Activated CD8-positive, alpha-beta memory T cell treated with anti-CD3 and anti-CD28 coated beads, Interleukin-2, amount 10 ng/mL, durations not matched to agents 7 days and 5 days (primary cell): ENCODE data around the gene KCNMB2. TPM values are rescaled to one million over a fixed set of nuclear protein-coding genes. Genes with fewer than 3 reads are reported as not detected.

Experiments used
- ATAC-seq: fragments of 150-1000 bp; cut with Tn5 transposase; one replicate; pipeline ENCODE4 v1.10.0; 2021; ENCODE audit warnings: moderate library complexity
- CTCF ChIA-PET: fragments of 350-600 bp; sonication (Branson Sonifier 250); formaldehyde crosslinking; loops from one replicate; lab custom pipeline; 2021; ENCODE audit warnings: antibody characterized with exemption; lab: Charles Lee
- DNase-seq: peaks from one replicate; pipeline ENCODE4 v3.0.0-alpha.2; 2020
- H3K27ac Mint-ChIP-seq: one replicate; pipeline ENCODE4 v1.8.0; 2021; ENCODE audit warnings: mild to moderate bottlenecking, mixed read lengths
- H3K27me3 Mint-ChIP-seq: one replicate; pipeline ENCODE4 v1.8.0; 2021; ENCODE audit warnings: mixed read lengths
- H3K36me3 Mint-ChIP-seq: one replicate; pipeline ENCODE4 v1.8.0; 2021; ENCODE audit warnings: mild to moderate bottlenecking, mixed read lengths
- H3K4me1 Mint-ChIP-seq: one replicate; pipeline ENCODE4 v1.8.0; 2021; ENCODE audit warnings: mixed read lengths
- H3K4me3 Mint-ChIP-seq: one replicate; pipeline ENCODE4 v1.8.0; 2021; ENCODE audit warnings: mild to moderate bottlenecking, moderate library complexity, mixed read lengths
- H3K9me3 Mint-ChIP-seq: one replicate; pipeline ENCODE4 v1.8.0; 2022; ENCODE audit warnings: low read depth, mixed read lengths
- total RNA-seq, 2 experiments: library from RNA; stranded (reverse); gene quantifications; one replicate each; pipeline ENCODE4 v1.2.3, GENCODE V29; 2021

Gene KCNMB2
- total RNA-seq, 2 experiments from 2014 or later, result not detected

DNA sequence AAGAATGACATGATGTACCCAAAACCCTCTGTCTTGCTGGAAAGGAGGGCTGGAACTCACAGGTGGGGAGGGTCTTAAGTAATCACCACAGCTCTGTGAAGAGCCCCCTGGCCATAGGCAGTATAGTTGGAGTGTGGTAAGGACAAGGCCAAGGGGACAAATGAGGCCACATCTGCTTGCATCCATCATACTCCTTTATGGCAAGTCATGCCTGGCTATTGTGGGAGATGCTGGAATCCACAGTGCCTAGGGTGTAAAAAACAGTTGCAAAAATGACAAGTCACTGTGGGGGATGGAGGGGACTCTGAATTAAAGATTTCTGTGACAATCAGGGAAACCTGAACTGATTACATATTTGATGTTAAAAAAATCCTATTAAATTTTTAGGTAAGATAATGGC, 258.5 kb downstream of the KCNMB2 start:
- ATAC-seq, result no peak
- no peak overlapping the region for H3K27ac Mint-ChIP-seq

DNA sequence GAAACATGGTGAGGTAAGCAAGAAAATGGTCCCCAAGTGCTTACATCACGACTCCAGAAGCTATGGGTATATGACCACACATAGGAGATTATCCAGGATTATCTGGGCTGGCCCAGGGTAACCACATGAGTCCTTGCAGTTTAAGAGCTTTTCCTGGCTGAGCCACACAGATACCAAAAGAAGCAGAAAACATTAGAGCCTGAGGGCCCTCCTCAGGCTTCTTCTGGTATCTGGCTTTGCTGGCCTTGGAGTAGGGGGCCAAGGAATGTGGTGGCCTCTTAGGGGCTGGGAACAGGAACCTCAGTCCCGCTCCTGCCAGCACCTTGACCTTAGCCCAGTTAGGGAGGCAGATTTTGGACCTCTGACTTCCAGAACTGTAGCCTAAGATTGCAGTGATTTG, 259.1 kb downstream of the KCNMB2 start:
- no peaks in the 10 kb centered on the region for H3K36me3 Mint-ChIP-seq
- H3K27me3 Mint-ChIP-seq, result no peaks in the 10 kb centered on the region
- no peaks in the 10 kb centered on the region for H3K9me3 Mint-ChIP-seq
- H3K27ac Mint-ChIP-seq, result no peak overlapping the region
- no peak overlapping the region for H3K4me3 Mint-ChIP-seq
- DNase-seq, result no peak
- no peak for ATAC-seq
- CTCF ChIA-PET, result no interaction called here
- no peaks in the 10 kb centered on the region for H3K4me1 Mint-ChIP-seq

More for the DNA sequence above, 258.5 kb downstream of the KCNMB2 start:
- Mint-ChIP-seq H3K27me3 (no peaks in the 10 kb centered on the region), H3K4me1 (no peaks in the 10 kb centered on the region), H3K4me3 (no peak overlapping the region), H3K36me3 (no peaks in the 10 kb centered on the region), H3K9me3 (no peaks in the 10 kb centered on the region)
- DNase-seq, result no peak
- CTCF ChIA-PET, result no interaction called here

DNA sequence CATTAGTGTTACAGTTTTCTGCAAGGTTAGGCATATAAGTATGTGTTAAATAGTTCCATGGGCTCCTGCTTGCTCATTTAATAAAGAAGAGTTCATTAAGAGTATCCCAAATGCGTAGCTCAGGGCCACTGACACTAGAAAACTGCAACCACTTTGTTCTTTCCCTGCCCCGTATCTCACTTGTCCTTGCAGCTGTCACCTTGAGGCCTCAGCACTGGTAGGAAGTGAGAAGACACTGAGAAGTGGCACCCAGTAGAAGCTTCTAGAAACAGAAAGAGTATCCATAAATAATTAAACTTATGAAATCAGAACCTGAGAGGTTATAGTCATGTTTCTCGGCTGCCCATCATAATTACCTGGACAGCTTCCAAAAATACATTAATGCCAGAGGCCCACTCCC, 266.0 kb downstream of the KCNMB2 start:
- no peak overlapping the region for H3K27ac Mint-ChIP-seq
- no peaks in the 10 kb centered on the region for H3K9me3 Mint-ChIP-seq
- no peak overlapping the region for H3K4me3 Mint-ChIP-seq
- H3K4me1 Mint-ChIP-seq, result no peaks in the 10 kb centered on the region
- no peaks in the 10 kb centered on the region for H3K36me3 Mint-ChIP-seq
- CTCF ChIA-PET, result no interaction called here
- ATAC-seq (no peak), DNase-seq (no peak)
- no peaks in the 10 kb centered on the region for H3K27me3 Mint-ChIP-seq

DNA sequence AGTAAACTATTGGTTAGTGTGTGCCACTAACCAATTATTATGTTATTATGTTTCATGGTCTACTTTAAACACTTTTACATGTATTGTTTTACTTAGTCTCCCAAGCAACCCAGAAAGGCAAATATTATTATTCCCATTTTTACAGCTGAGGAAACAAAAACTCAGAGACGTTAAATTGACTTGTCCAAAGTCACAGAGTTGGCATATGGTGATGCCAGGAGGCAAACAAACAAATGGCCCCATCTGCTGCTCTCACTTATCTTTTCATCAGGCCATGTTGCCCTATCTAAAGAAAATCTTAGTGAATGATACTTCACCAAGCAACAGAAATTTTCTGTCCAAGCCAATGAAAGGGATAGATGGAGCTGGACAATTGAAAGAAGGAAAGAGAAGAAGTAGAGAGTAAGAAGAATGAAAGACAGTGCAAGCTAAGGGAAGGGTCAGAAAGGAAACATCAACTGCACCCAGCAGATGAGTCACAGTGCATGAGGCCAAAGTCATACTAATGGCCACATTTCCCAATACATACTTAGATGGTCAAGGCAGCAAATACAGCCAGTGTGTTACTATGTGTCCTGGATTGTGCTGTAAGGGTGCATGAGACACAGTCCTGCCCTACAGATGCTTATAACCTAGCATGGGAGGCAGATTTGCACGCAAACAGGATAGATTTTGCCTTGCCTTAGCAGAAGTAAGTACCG, 266.9 kb downstream of the KCNMB2 start:
- H3K27ac Mint-ChIP-seq, result no peak overlapping the region
- H3K27me3 Mint-ChIP-seq, result no peaks in the 10 kb centered on the region

DNA sequence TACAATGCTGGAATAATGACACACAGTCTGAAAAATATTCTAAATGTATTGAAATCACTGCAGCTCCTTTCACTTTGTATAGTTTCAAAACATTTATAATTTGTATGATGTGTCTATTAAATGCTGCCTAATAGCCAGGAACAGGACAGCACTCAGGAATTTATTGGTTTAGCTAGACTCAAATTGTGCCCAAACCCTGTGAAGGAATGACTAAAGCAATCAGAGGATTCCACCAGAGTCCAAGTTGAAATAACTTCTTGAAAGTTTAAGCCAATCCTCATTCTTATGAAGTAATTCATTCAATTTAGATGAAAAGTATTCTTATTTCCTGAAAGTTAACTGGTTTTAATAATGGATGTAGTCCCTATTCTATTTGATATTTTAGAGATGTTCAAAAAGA, 268.4 kb downstream of the KCNMB2 start:
- no peaks in the 10 kb centered on the region for H3K9me3 Mint-ChIP-seq

More for the DNA sequence above, 266.9 kb downstream of the KCNMB2 start:
- no peak for DNase-seq
- ATAC-seq, result no peak
- Mint-ChIP-seq H3K4me1 (no peaks in the 10 kb centered on the region), H3K4me3 (no peak overlapping the region), H3K9me3 (no peaks in the 10 kb centered on the region), H3K36me3 (no peaks in the 10 kb centered on the region)
- CTCF ChIA-PET, result no interaction called here

DNA sequence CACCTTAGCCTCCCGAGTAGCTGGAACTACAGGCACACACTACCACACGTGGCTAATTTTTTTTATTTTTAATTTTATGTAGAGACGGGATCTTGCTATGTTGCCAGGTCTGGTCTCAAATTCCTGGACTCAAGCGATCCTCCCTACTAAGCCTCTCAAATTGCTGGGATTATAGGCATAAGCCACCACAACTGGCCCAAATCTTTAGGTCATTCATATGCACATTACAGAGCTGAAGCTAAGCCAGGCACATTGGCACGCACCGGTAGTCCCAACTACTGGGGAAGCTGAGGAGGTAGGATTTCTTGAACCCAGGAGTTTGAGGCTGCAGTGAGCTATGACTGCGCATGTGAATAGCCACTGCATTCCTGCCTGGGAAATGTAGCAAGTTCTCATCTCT, 269.5 kb downstream of the KCNMB2 start:
- H3K27me3 Mint-ChIP-seq, result no peaks in the 10 kb centered on the region
- CTCF ChIA-PET, result no interaction called here
- no peak for ATAC-seq
- no peak for DNase-seq
- H3K9me3 Mint-ChIP-seq, result no peaks in the 10 kb centered on the region
- H3K4me3 Mint-ChIP-seq, result no peak overlapping the region
- H3K36me3 Mint-ChIP-seq, result no peaks in the 10 kb centered on the region
- no peak overlapping the region for H3K27ac Mint-ChIP-seq
- H3K4me1 Mint-ChIP-seq, result no peaks in the 10 kb centered on the region

More for the DNA sequence above, 268.4 kb downstream of the KCNMB2 start:
- ATAC-seq (no peak), DNase-seq (no peak)
- Mint-ChIP-seq H3K4me3 (no peak overlapping the region), H3K4me1 (no peaks in the 10 kb centered on the region), H3K27ac (no peak overlapping the region), H3K27me3 (no peaks in the 10 kb centered on the region), H3K36me3 (no peaks in the 10 kb centered on the region)
- CTCF ChIA-PET, result no interaction called here

DNA sequence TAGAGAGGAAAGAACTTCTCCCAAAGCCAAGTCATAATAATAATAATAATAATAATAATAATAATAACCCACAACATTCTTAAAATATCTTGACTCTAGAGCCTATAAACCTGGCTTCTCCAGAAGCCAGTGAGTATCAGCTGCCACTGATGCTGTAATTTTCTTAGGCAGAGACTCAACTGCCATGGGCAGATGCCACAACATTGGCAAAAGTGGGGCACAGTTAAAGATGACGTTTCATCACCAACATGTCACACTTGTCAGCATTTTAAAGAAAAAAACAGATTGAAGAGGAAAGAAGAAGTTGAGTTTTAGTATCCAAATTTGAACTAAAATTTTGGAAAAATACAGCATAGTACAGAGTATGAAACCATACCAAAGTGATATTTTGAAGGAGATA, 270.4 kb downstream of the KCNMB2 start:
- CTCF ChIA-PET, result no interaction called here
- Mint-ChIP-seq H3K4me3 (no peak overlapping the region), H3K4me1 (no peaks in the 10 kb centered on the region), H3K36me3 (no peaks in the 10 kb centered on the region), H3K27ac (no peak overlapping the region), H3K9me3 (no peaks in the 10 kb centered on the region), H3K27me3 (no peaks in the 10 kb centered on the region)
- ATAC-seq, result no peak
- DNase-seq, result no peak

DNA sequence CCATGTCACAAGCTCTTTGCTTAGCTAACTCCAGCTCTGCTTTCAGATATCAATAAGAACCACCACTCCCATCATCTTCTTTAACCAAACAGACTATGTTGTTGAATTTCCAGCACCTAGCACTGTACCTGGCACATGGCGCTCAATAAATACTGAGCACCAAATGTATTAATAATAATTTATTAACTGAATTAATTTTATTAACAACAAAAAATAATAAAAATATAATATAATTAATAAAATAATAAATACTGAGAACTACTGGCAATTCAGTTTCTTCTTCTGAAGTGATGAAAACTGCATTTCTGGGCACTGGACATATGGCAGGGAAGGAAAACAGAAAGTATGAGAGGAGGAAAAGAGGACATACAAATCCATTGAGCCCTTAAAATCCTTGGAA, 271.5 kb downstream of the KCNMB2 start:
- Mint-ChIP-seq H3K4me3 (no peak overlapping the region), H3K4me1 (no peaks in the 10 kb centered on the region), H3K9me3 (no peaks in the 10 kb centered on the region)

DNA sequence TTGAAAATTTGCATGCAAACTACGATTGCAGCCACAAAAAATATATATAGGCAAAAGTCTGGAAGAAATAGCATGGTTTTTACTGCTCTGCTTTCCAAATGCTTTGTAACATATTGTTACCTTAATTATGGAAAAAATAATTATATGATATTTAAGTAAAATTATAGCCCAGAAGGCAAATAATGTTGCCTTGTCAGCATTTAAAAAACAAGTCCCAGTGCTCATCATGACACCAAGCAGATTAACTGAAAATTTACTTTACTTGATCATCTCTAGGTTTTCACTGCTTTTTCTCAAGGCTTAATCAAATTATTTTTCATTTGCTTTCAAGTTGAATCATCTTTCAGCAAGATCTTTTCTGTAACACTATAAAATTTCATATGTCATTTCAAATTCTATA, 272.5 kb downstream of the KCNMB2 start:
- Mint-ChIP-seq H3K4me1 (no peaks in the 10 kb centered on the region), H3K4me3 (no peak overlapping the region), H3K27me3 (no peaks in the 10 kb centered on the region), H3K36me3 (no peaks in the 10 kb centered on the region), H3K9me3 (no peaks in the 10 kb centered on the region), H3K27ac (no peak overlapping the region)
- ATAC-seq (no peak), DNase-seq (no peak)
- CTCF ChIA-PET, result no interaction called here

More for the DNA sequence above, 271.5 kb downstream of the KCNMB2 start:
- Mint-ChIP-seq H3K27ac (no peak overlapping the region), H3K36me3 (no peaks in the 10 kb centered on the region), H3K27me3 (no peaks in the 10 kb centered on the region)
- ATAC-seq (no peak), DNase-seq (no peak)
- CTCF ChIA-PET, result no interaction called here

DNA sequence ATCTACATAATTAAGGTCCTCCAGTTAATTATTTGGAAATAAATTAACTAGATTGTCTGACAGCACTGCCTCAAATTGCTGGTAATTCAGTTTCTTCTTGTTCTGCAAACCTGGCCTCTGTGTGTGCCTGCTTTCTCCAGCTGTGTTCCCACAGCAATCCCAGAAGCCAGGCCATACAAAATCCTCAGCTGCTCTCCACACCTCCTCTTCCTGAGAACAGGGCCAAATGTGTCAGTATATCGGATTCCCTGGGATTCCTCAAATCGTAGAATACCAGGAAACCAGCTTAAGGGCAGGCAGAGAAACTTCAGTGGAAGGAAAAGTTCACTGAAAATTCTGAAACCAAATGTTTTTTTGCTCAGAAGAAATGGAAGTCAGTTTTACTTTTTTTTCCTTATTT, 273.9 kb downstream of the KCNMB2 start:
- H3K36me3 Mint-ChIP-seq, result no peaks in the 10 kb centered on the region
- CTCF ChIA-PET, result no interaction called here
- no peaks in the 10 kb centered on the region for H3K9me3 Mint-ChIP-seq
- ATAC-seq, result no peak
- H3K27ac Mint-ChIP-seq, result no peak overlapping the region
- DNase-seq, result no peak
- H3K27me3 Mint-ChIP-seq, result no peaks in the 10 kb centered on the region
- H3K4me3 Mint-ChIP-seq, result no peak overlapping the region
- no peaks in the 10 kb centered on the region for H3K4me1 Mint-ChIP-seq

DNA sequence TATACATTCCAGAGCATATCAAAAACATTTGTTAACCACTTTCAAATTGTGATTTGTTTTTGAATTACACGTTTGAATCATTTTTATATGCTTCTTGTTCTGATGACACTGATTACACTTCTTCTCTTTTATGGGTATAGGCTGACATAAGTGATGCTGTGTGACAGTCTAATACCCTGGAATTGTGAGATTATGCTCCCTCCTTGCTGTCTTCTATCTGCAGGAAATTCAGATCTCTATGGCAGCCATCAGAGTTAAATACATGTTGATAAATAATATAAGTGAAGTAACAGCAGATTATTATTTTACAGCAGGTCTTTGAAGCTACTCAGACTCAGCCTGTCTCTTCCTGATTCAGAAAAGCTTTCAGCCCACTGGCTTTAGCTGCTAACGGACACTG, 286.5 kb downstream of the KCNMB2 start:
- DNase-seq (no peak), ATAC-seq (no peak)
- Mint-ChIP-seq H3K36me3 (no peaks in the 10 kb centered on the region), H3K9me3 (no peaks in the 10 kb centered on the region), H3K27ac (no peak overlapping the region), H3K4me1 (no peaks in the 10 kb centered on the region), H3K4me3 (no peak overlapping the region), H3K27me3 (no peaks in the 10 kb centered on the region)
- CTCF ChIA-PET, result no interaction called here

DNA sequence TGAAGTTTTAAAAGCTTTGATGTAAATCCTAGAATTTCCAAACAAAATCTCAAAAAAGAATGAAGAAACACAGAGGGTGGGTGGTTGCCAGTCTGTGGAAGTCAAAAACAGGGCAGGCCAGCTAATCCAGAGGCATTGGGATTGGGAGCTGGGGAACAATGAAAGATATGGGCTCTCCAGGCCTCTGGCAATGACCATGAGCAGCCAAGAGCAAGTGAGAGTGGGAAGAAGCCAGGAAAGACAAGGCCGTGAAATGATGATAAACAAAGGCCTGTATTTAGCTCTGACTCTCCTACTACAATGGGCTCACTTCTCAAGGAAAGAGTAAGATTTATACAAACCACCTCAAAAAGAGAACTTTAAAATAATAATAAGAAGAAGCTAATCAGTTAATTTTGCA, 286.9 kb downstream of the KCNMB2 start:
- no peak overlapping the region for H3K27ac Mint-ChIP-seq
- no peaks in the 10 kb centered on the region for H3K27me3 Mint-ChIP-seq
- no peak overlapping the region for H3K4me3 Mint-ChIP-seq
- no peak for DNase-seq
- H3K4me1 Mint-ChIP-seq, result no peaks in the 10 kb centered on the region
- no peaks in the 10 kb centered on the region for H3K9me3 Mint-ChIP-seq
- no peaks in the 10 kb centered on the region for H3K36me3 Mint-ChIP-seq
- CTCF ChIA-PET, result no interaction called here
- ATAC-seq, result no peak

DNA sequence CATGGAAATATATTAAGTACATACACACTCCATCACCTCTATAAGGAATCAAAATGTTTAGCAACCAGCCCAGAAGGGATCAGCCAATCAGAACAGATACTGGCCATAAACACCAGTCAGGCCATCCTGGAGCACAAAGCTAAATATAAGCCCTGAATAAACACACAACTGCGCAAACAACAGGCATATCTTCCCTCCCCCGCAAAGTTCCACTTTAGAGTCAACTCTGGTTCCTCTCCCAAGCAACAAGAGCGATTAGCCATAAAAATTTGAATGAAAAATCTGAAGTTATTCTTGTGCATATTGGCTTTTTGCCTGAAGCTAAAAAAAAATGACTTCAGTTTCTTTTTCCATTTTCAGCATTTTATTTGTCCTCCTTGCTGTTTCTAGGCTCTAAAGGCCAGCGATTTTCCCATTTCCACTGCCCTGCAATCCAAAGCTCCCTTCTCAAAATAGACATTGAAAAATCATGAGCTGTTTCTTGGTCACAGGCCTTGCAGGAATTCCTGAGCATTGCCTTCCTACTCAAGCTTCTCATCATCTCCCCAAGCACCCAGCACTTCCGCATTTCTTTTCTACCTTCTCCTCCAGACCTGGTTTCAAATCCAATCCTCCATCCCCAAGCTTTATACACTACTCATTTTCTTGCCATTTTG, 287.5 kb downstream of the KCNMB2 start:
- DNase-seq (no peak), ATAC-seq (no peak)
- Mint-ChIP-seq H3K4me1 (no peaks in the 10 kb centered on the region), H3K27ac (no peak overlapping the region), H3K9me3 (no peaks in the 10 kb centered on the region), H3K36me3 (no peaks in the 10 kb centered on the region), H3K27me3 (no peaks in the 10 kb centered on the region), H3K4me3 (no peak overlapping the region)
- CTCF ChIA-PET, result no interaction called here

DNA sequence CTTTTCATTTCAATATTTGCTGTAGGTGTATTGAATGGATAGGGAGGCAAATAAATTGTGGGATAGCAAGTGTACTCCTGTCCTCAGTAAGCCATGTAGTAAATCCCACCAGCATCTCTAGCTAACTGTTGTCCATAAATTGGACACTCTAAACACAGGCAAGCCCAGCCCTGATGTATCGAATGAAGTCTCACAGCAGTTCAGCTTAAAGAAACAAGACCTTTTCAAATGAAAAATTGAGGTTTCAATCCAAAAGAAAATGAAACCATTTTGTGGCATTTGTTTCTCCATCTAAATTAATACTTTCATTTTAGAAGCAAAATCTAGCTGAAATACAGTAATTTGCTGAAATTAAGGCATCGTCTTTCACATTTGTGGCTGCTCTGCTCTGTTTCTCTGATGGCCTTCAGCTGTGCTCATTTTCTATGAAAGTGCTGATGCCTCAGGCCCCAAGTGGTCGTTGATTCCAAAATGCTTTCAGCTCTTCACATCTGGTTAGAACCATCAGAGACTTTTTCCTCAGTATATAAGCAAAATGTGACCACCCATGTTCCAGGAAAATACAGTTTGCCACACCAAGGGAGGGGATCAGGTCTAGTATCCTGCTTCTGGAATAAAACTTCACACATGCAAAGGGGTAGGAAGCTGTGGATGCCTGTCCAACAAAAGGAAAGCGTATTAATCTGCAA, 290.3 kb downstream of the KCNMB2 start:
- CTCF ChIA-PET, result no interaction called here
- Mint-ChIP-seq H3K4me3 (no peak overlapping the region), H3K27ac (no peak overlapping the region), H3K4me1 (no peaks in the 10 kb centered on the region), H3K27me3 (no peaks in the 10 kb centered on the region), H3K36me3 (no peaks in the 10 kb centered on the region), H3K9me3 (no peaks in the 10 kb centered on the region)
- DNase-seq (no peak), ATAC-seq (no peak)
